H1 (cell line): Measurements from ENCODE around the gene NID2. TPM values are rescaled to one million over a fixed set of nuclear protein-coding genes. Genes with fewer than 3 reads are reported as not detected.

ENCODE experiments used
- BRCA1 ChIP-seq: IDR thresholded peaks from 2 replicates; pipeline ENCODE4 v1.6.1; 2012; ENCODE audit warnings: low read depth, low read length, improper control_type of control experiment
- polyA plus RNA-seq, 7 experiments: library from polyadenylated mRNA; depleted of rRNA in 3 of 7; stranded (reverse) in 5 of 7; unstranded in 2 of 7; fragments of >200 nt in 5 of 7; fragments of 200-250 nt in 2 of 7; gene quantifications; 1 replicate in 5 of 7; 2 replicates in 1 of 7; 4 replicates in 1 of 7; pipeline versions ENCODE4 v1.2.1 to v1.2.3, GENCODE V29; 2011 to 2013; ENCODE audit warnings: missing spikeins in 2 of 7, mixed read lengths in 2 of 7
- total RNA-seq: library from RNA; stranded (reverse); fragmentation: NEBNext Ultra II Directional; extraction: Animal tissue kit (Norgen Biotek cat#: 25700); gene quantifications from 2 replicates; pipeline ENCODE4 v1.2.1, GENCODE V29; 2021
- TF ChIP-seq, protein P1 (sequence below): fragments of 300-600 bp; sonication (generic); IDR thresholded peaks from 2 replicates; pipeline ENCODE4 v1.7.1; 2012; ENCODE audit warnings: low read length, moderate library complexity, mild to moderate bottlenecking, inconsistent platforms; ENCODE audit not compliant: insufficient replicate concordance

The NID2 gene
- total and polyA plus RNA-seq, 2 of the 8 experiments (the other 6 are each of a cell fraction or from before 2014, with no cell fraction given): 6.1 to 12.6 TPM

DNA sequence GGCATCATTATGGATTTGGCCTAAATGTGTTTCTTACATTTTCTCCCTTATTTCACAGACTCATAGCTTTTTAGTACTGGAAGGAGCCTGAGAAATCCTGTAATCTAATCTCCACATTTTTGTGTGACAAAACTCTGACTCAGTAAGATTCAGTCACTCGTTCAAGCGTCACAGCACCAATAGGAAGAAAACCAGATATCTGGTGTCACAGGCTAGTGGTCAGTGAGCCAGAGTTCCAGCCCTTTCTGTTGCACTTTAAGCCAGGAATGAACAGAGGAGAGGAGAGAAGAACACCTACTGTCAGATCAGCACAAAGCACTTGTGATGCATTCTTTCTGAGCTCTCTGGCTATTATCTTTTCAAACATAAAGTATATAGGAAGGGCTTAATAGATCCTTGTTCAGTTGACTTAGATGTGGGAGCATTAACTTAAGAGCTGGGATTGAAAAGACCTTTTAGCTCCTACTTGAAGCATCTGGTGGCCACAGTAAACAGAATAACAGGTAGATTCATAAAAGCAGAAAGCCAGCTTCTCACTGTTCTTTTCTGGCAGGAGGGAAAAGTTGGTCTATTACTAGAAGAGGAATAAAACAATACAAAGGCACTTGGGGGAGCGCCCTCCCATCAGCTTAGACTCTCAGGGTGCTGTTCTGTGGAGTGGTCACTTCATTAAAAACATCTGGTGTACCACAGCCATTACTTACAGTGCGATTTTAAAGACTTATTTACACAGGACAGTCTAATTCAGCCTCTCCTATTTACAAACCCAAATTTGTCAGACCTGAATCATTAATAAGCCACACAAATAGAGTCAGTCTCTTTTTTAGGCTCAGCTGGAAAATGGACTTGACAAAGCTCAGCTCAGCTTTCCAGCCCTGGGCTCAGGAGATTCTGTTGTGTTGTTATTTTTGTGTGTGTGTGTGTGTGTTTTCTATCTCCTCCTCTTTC lies 12.2 kb upstream of the NID2 start (continued):
- TF ChIP-seq, protein P1, sequence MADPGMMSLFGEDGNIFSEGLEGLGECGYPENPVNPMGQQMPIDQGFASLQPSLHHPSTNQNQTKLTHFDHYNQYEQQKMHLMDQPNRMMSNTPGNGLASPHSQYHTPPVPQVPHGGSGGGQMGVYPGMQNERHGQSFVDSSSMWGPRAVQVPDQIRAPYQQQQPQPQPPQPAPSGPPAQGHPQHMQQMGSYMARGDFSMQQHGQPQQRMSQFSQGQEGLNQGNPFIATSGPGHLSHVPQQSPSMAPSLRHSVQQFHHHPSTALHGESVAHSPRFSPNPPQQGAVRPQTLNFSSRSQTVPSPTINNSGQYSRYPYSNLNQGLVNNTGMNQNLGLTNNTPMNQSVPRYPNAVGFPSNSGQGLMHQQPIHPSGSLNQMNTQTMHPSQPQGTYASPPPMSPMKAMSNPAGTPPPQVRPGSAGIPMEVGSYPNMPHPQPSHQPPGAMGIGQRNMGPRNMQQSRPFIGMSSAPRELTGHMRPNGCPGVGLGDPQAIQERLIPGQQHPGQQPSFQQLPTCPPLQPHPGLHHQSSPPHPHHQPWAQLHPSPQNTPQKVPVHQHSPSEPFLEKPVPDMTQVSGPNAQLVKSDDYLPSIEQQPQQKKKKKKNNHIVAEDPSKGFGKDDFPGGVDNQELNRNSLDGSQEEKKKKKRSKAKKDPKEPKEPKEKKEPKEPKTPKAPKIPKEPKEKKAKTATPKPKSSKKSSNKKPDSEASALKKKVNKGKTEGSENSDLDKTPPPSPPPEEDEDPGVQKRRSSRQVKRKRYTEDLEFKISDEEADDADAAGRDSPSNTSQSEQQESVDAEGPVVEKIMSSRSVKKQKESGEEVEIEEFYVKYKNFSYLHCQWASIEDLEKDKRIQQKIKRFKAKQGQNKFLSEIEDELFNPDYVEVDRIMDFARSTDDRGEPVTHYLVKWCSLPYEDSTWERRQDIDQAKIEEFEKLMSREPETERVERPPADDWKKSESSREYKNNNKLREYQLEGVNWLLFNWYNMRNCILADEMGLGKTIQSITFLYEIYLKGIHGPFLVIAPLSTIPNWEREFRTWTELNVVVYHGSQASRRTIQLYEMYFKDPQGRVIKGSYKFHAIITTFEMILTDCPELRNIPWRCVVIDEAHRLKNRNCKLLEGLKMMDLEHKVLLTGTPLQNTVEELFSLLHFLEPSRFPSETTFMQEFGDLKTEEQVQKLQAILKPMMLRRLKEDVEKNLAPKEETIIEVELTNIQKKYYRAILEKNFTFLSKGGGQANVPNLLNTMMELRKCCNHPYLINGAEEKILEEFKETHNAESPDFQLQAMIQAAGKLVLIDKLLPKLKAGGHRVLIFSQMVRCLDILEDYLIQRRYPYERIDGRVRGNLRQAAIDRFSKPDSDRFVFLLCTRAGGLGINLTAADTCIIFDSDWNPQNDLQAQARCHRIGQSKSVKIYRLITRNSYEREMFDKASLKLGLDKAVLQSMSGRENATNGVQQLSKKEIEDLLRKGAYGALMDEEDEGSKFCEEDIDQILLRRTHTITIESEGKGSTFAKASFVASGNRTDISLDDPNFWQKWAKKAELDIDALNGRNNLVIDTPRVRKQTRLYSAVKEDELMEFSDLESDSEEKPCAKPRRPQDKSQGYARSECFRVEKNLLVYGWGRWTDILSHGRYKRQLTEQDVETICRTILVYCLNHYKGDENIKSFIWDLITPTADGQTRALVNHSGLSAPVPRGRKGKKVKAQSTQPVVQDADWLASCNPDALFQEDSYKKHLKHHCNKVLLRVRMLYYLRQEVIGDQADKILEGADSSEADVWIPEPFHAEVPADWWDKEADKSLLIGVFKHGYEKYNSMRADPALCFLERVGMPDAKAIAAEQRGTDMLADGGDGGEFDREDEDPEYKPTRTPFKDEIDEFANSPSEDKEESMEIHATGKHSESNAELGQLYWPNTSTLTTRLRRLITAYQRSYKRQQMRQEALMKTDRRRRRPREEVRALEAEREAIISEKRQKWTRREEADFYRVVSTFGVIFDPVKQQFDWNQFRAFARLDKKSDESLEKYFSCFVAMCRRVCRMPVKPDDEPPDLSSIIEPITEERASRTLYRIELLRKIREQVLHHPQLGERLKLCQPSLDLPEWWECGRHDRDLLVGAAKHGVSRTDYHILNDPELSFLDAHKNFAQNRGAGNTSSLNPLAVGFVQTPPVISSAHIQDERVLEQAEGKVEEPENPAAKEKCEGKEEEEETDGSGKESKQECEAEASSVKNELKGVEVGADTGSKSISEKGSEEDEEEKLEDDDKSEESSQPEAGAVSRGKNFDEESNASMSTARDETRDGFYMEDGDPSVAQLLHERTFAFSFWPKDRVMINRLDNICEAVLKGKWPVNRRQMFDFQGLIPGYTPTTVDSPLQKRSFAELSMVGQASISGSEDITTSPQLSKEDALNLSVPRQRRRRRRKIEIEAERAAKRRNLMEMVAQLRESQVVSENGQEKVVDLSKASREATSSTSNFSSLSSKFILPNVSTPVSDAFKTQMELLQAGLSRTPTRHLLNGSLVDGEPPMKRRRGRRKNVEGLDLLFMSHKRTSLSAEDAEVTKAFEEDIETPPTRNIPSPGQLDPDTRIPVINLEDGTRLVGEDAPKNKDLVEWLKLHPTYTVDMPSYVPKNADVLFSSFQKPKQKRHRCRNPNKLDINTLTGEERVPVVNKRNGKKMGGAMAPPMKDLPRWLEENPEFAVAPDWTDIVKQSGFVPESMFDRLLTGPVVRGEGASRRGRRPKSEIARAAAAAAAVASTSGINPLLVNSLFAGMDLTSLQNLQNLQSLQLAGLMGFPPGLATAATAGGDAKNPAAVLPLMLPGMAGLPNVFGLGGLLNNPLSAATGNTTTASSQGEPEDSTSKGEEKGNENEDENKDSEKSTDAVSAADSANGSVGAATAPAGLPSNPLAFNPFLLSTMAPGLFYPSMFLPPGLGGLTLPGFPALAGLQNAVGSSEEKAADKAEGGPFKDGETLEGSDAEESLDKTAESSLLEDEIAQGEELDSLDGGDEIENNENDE: no peak
- no peak for TF ChIP-seq BRCA1
